ENCODE data around the gene PALMD. TPM values are rescaled to one million over a fixed set of nuclear protein-coding genes. Genes with fewer than 3 reads are reported as not detected.

Gene PALMD
- total RNA-seq, 3 donors from 2014 or later (not counting 1 experiment from before 2014, with no cell fraction given), result not detected

GRCh38 chr1:99663501-99663900 is 17.6 kb downstream of the PALMD start:
- Mint-ChIP-seq H3K4me3 (no peak overlapping the region), H3K36me3 (no peaks in the 10 kb centered on the region), H3K9me3 (no peaks in the 10 kb centered on the region), H3K4me1 (no peaks in the 10 kb centered on the region), H3K27me3 (ENCODE audit: low read depth in 2 of 2) (peaks cover 7 to 11% of the 10 kb centered on the region in 2 donors), H3K27ac (no peak overlapping the region)
- no peak for TF ChIP-seq CTCF (IDR thresholded peaks at IDR 0.05)
- H3K4me1 ChIP-seq (ENCODE audit: control insufficient read depth, insufficient read depth, low read length), result no peaks in the 10 kb centered on the region
- H3K27me3 ChIP-seq (ENCODE audit: control insufficient read depth, insufficient read depth, low read length), result no peaks in the 10 kb centered on the region
- H3K27ac ChIP-seq (ENCODE audit: low read length), result no peak overlapping the region
- ATAC-seq (no peak), DNase-seq (no peak)
- WGBS (ENCODE audit: insufficient coverage), result 69% methylated on average over 2 of the region's 2 CpGs
- intact Hi-C loops (cut with micrococcal nuclease), result no loop called here
- H3K9me3 ChIP-seq (ENCODE audit: control insufficient read depth, insufficient read depth, low read length), result no peaks in the 10 kb centered on the region
- no peak overlapping the region for H3K4me3 ChIP-seq (ENCODE audit: low read length)
- H3K36me3 ChIP-seq (ENCODE audit: control insufficient read depth, insufficient read depth, low read length), result no peaks in the 10 kb centered on the region

GRCh38 chr1:99665212-99665611 is 19.3 kb downstream of the PALMD start:
- Mint-ChIP-seq H3K36me3 (no peaks in the 10 kb centered on the region), H3K9me3 (no peaks in the 10 kb centered on the region), H3K27me3 (ENCODE audit: low read depth in 2 of 2) (peaks cover 8 to 17% of the 10 kb centered on the region in 2 donors), H3K4me3 (no peak overlapping the region), H3K27ac (no peak overlapping the region), H3K4me1 (no peaks in the 10 kb centered on the region)
- ATAC-seq, result no peak
- no peak for TF ChIP-seq CTCF (IDR thresholded peaks at IDR 0.05)
- DNase-seq, result no peak
- Histone ChIP-seq H3K4me3 (ENCODE audit: low read length) (no peak overlapping the region), H3K27me3 (ENCODE audit: control insufficient read depth, insufficient read depth, low read length) (no peaks in the 10 kb centered on the region), H3K9me3 (ENCODE audit: control insufficient read depth, insufficient read depth, low read length) (no peaks in the 10 kb centered on the region), H3K4me1 (ENCODE audit: control insufficient read depth, insufficient read depth, low read length) (no peaks in the 10 kb centered on the region), H3K36me3 (ENCODE audit: control insufficient read depth, insufficient read depth, low read length) (no peaks in the 10 kb centered on the region), H3K27ac (ENCODE audit: low read length) (no peak overlapping the region)
- WGBS (ENCODE audit: insufficient coverage), result no CpG with 5 or more reads among the region's 1 CpG
- intact Hi-C loops (cut with micrococcal nuclease), result no loop called here

- peaks cover 15 to 40% of the 10 kb centered on the region in 2 donors for H3K27me3 Mint-ChIP-seq (ENCODE audit: low read depth in 2 of 2)
- no peaks in the 10 kb centered on the region for H3K4me1 Mint-ChIP-seq
Measured at GRCh38 chr1:99669376-99669775, 23.5 kb downstream of the PALMD start.

More at GRCh38 chr1:99669376-99669775, 23.5 kb downstream of the PALMD start:
- Histone ChIP-seq H3K27ac (ENCODE audit: low read length) (no peak overlapping the region), H3K4me3 (ENCODE audit: low read length) (no peak overlapping the region), H3K27me3 (ENCODE audit: control insufficient read depth, insufficient read depth, low read length) (peaks cover 3% of the 10 kb centered on the region), H3K36me3 (ENCODE audit: control insufficient read depth, insufficient read depth, low read length) (no peaks in the 10 kb centered on the region), H3K4me1 (ENCODE audit: control insufficient read depth, insufficient read depth, low read length) (no peaks in the 10 kb centered on the region), H3K9me3 (ENCODE audit: control insufficient read depth, insufficient read depth, low read length) (no peaks in the 10 kb centered on the region)
- no peaks in the 10 kb centered on the region for H3K36me3 Mint-ChIP-seq
- TF ChIP-seq CTCF (IDR thresholded peaks at IDR 0.05), result no peak
- no peak overlapping the region for H3K27ac Mint-ChIP-seq
- no peaks in the 10 kb centered on the region for H3K9me3 Mint-ChIP-seq
- no peak overlapping the region for H3K4me3 Mint-ChIP-seq
- no peak for DNase-seq
- intact Hi-C loops (cut with micrococcal nuclease), result no loop called here
- ATAC-seq, result no peak
- WGBS (ENCODE audit: insufficient coverage), result 78% methylated on average over 4 of the region's 4 CpGs
